ENCODE data around the gene PLXNA4. TPM values are rescaled to one million over a fixed set of nuclear protein-coding genes. Genes with fewer than 3 reads are reported as not detected.

Gene PLXNA4
- total and polyA plus RNA-seq, 2 experiments from 2014 or later: 0.32 TPM; not detected in 1

- no peaks in the 10 kb centered on the region for H3K9me3 ChIP-seq (ENCODE audit: low read depth)
- 65 to 68% methylated on average over 10 of the region's 10 CpGs for WGBS, 2 experiments (ENCODE audit: low coverage in 1 of 2, low lambda C conversion rate in 2 of 2, missing lambda C conversion rate in 2 of 2)
- no peak overlapping the region for H3K4me2 ChIP-seq (ENCODE audit: unreplicated experiment)
- no peak overlapping the region for H2AFZ ChIP-seq
- H3K9me2 ChIP-seq (ENCODE audit: insufficient read depth): no peaks in the 10 kb centered on the region
- no peaks in the 10 kb centered on the region for H4K20me1 ChIP-seq (ENCODE audit: insufficient read depth)
- no peaks in the 10 kb centered on the region for H3F3A ChIP-seq (ENCODE audit: insufficient read depth)
- H3K36me3 ChIP-seq (ENCODE audit: low read depth): no peaks in the 10 kb centered on the region
- no peaks in the 10 kb centered on the region for H3K79me2 ChIP-seq (ENCODE audit: insufficient read depth)
- no peak overlapping the region for H3K9ac ChIP-seq
- H3K4me1 ChIP-seq (ENCODE audit: insufficient read depth): no peaks in the 10 kb centered on the region
- in situ Hi-C loops (cut with MboI): no loop called here
- TF ChIP-seq EZH2 (IDR thresholded peaks at IDR 0.05; ENCODE audit: insufficient read depth, poor library complexity, severe bottlenecking) (no peak), EZH2phosphoT487 (IDR thresholded peaks at IDR 0.05; ENCODE audit: insufficient read depth, low read depth) (no peak)
- no peak overlapping the region for H3K27ac ChIP-seq
- DNase-seq: no peak
- H3K4me3 ChIP-seq: no peak overlapping the region
- no peaks in the 10 kb centered on the region for H3K27me3 ChIP-seq (replicated peaks; ENCODE audit: insufficient read depth)
Observed at GRCh38 chr7:132177708-132178401, 398.4 kb downstream of the PLXNA4 start.

GRCh38 chr7:132176719-132177118, 399.6 kb downstream of the PLXNA4 start:
- in situ Hi-C loops (cut with MboI): no loop called here
- no peak overlapping the region for H3K4me2 ChIP-seq (ENCODE audit: unreplicated experiment)
- H3K79me2 ChIP-seq (ENCODE audit: insufficient read depth): no peaks in the 10 kb centered on the region
- TF ChIP-seq EZH2 (IDR thresholded peaks at IDR 0.05; ENCODE audit: insufficient read depth, poor library complexity, severe bottlenecking): no peak
- TF ChIP-seq EZH2phosphoT487 (IDR thresholded peaks at IDR 0.05; ENCODE audit: insufficient read depth, low read depth): no peak
- H3K9ac ChIP-seq: no peak overlapping the region
- H3K27ac ChIP-seq: no peak overlapping the region
- no peaks in the 10 kb centered on the region for H3K9me2 ChIP-seq (ENCODE audit: insufficient read depth)
- H3K9me3 ChIP-seq (ENCODE audit: low read depth): no peaks in the 10 kb centered on the region
- H3F3A ChIP-seq (ENCODE audit: insufficient read depth): no peaks in the 10 kb centered on the region
- no peaks in the 10 kb centered on the region for H3K4me1 ChIP-seq (ENCODE audit: insufficient read depth)
- 79 to 84% methylated on average over 8 of the region's 8 CpGs for WGBS, 2 experiments (ENCODE audit: low coverage in 1 of 2, low lambda C conversion rate in 2 of 2, missing lambda C conversion rate in 2 of 2)
- DNase-seq: no peak
- no peak overlapping the region for H3K4me3 ChIP-seq
- no peaks in the 10 kb centered on the region for H4K20me1 ChIP-seq (ENCODE audit: insufficient read depth)
- no peak overlapping the region for H2AFZ ChIP-seq
- no peaks in the 10 kb centered on the region for H3K36me3 ChIP-seq (ENCODE audit: low read depth)
- peaks cover 5% of the 10 kb centered on the region; the same call in 1 of the 2 replicates for H3K27me3 ChIP-seq (replicated peaks; ENCODE audit: insufficient read depth)

DNA sequence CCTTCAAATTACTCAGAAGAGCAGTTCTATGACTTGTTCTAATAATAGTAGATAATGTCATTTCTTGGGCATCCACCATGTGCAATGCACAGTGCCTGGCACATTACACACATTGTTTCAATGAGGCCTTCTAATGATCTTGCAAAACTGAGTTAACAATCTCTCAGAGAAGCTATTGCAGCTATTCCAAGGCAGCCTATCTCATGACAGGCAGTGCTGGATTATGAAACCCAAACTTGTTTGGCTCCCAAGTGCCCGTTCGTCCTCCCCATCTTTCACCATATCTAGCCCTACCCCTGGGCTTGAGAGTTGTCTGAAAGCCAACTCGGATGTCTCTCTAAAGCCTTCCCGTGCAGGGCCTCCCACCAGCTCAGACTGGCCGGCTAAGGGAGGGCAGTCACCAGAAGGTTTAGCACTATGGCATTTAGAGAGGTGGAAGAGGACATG, 405.1 kb downstream of the PLXNA4 start:
- H3K4me2 ChIP-seq (ENCODE audit: unreplicated experiment): no peak overlapping the region
- TF ChIP-seq EZH2phosphoT487 (IDR thresholded peaks at IDR 0.05; ENCODE audit: insufficient read depth, low read depth): no peak
- no peak for TF ChIP-seq EZH2 (IDR thresholded peaks at IDR 0.05; ENCODE audit: insufficient read depth, poor library complexity, severe bottlenecking)
- H3K36me3 ChIP-seq (ENCODE audit: low read depth): no peaks in the 10 kb centered on the region
- no peak overlapping the region for H2AFZ ChIP-seq
- peaks cover 5% of the 10 kb centered on the region; the same call in 1 of the 2 replicates for H3K27me3 ChIP-seq (replicated peaks; ENCODE audit: insufficient read depth)
- H3K79me2 ChIP-seq (ENCODE audit: insufficient read depth): no peaks in the 10 kb centered on the region
- H3K4me3 ChIP-seq: no peak overlapping the region
- 13 to 19% methylated on average over 5 of the region's 5 CpGs for WGBS, 2 experiments (ENCODE audit: low coverage in 1 of 2, low lambda C conversion rate in 2 of 2, missing lambda C conversion rate in 2 of 2)
- H3K27ac ChIP-seq: no peak overlapping the region
- in situ Hi-C loops (cut with MboI): no loop called here
- H3K9me2 ChIP-seq (ENCODE audit: insufficient read depth): no peaks in the 10 kb centered on the region
- H3K9me3 ChIP-seq (ENCODE audit: low read depth): no peaks in the 10 kb centered on the region
- H3K4me1 ChIP-seq (ENCODE audit: insufficient read depth): no peaks in the 10 kb centered on the region
- no peaks in the 10 kb centered on the region for H4K20me1 ChIP-seq (ENCODE audit: insufficient read depth)
- no peak overlapping the region for H3K9ac ChIP-seq
- H3F3A ChIP-seq (ENCODE audit: insufficient read depth): no peaks in the 10 kb centered on the region
- DNase-seq: no peak

GRCh38 chr7:132169730-132170129, 406.5 kb downstream of the PLXNA4 start:
- WGBS, 2 experiments (ENCODE audit: low coverage in 1 of 2, low lambda C conversion rate in 2 of 2, missing lambda C conversion rate in 2 of 2): 77 to 79% methylated on average over 9 of the region's 9 CpGs
- no peak overlapping the region for H3K4me2 ChIP-seq (ENCODE audit: unreplicated experiment)

More at GRCh38 chr7:132169730-132170129, 406.5 kb downstream of the PLXNA4 start:
- H4K20me1 ChIP-seq (ENCODE audit: insufficient read depth): no peaks in the 10 kb centered on the region
- no peak for DNase-seq
- H3K27ac ChIP-seq: no peak overlapping the region
- no peak for TF ChIP-seq EZH2 (IDR thresholded peaks at IDR 0.05; ENCODE audit: insufficient read depth, poor library complexity, severe bottlenecking)
- no peak for TF ChIP-seq EZH2phosphoT487 (IDR thresholded peaks at IDR 0.05; ENCODE audit: insufficient read depth, low read depth)
- peaks cover 5% of the 10 kb centered on the region; the same call in 1 of the 2 replicates for H3K27me3 ChIP-seq (replicated peaks; ENCODE audit: insufficient read depth)
- H3K9ac ChIP-seq: no peak overlapping the region
- H3K36me3 ChIP-seq (ENCODE audit: low read depth): no peaks in the 10 kb centered on the region
- no peak overlapping the region for H3K4me3 ChIP-seq
- H3K79me2 ChIP-seq (ENCODE audit: insufficient read depth): no peaks in the 10 kb centered on the region
- no peaks in the 10 kb centered on the region for H3K9me3 ChIP-seq (ENCODE audit: low read depth)
- H3K4me1 ChIP-seq (ENCODE audit: insufficient read depth): no peaks in the 10 kb centered on the region
- H2AFZ ChIP-seq: no peak overlapping the region
- H3K9me2 ChIP-seq (ENCODE audit: insufficient read depth): no peaks in the 10 kb centered on the region
- in situ Hi-C loops (cut with MboI): no loop called here
- no peaks in the 10 kb centered on the region for H3F3A ChIP-seq (ENCODE audit: insufficient read depth)

Data from GM23248 (cell line).